ENCODE measurements around the gene SPTLC2.
"Not testable (repeated sequence)": the region's sequence is repeated elsewhere in the genome, so short reads cannot be mapped to it uniquely, and the experiment has no call there.

Gene SPTLC2

GRCh38 chr14:77557391-77557790 is 59.0 kb downstream of the SPTLC2 start:
- no peak for DNase-seq (ENCODE audit: low spot score)
- TF ChIP-seq CTCF (IDR thresholded peaks at IDR 0.05; ENCODE audit: borderline replicate concordance, control extremely low read depth, extremely low read depth, insufficient read depth, missing control alignments), result no peak
- in situ Hi-C loops (cut with MboI; ENCODE audit: low sequenced_read_pairs, unreplicated experiment), result no loop called here

DNA sequence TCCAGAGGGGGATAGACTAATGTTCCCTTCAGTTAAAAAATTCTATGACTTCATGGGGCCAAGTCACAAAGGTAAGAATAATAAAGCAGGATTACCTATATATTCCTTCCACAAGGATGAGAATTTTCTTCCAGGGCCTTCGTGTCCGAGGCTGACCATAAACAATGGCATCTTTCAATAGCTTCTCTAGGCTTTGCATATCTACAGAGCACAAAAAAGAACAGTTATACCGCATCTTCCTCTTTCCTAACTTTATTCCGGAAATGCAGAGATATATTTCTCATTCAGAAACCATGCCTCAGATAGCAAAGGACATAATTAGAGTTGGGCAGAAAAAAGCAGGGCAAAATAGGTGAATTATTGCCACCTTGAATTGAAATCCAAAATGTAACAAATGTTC is 59.5 kb downstream of the SPTLC2 start:
- in situ Hi-C loops (cut with MboI; ENCODE audit: low sequenced_read_pairs, unreplicated experiment), result no loop called here
- no peak for DNase-seq (ENCODE audit: low spot score)
- TF ChIP-seq CTCF (IDR thresholded peaks at IDR 0.05; ENCODE audit: borderline replicate concordance, control extremely low read depth, extremely low read depth, insufficient read depth, missing control alignments), result no peak

GRCh38 chr14:77554816-77555599 is 61.4 kb downstream of the SPTLC2 start:
- no peak for TF ChIP-seq CTCF (IDR thresholded peaks at IDR 0.05; ENCODE audit: borderline replicate concordance, control extremely low read depth, extremely low read depth, insufficient read depth, missing control alignments)
- in situ Hi-C loops (cut with MboI; ENCODE audit: low sequenced_read_pairs, unreplicated experiment), result no loop called here
- DNase-seq (ENCODE audit: low spot score), result no peak

DNA sequence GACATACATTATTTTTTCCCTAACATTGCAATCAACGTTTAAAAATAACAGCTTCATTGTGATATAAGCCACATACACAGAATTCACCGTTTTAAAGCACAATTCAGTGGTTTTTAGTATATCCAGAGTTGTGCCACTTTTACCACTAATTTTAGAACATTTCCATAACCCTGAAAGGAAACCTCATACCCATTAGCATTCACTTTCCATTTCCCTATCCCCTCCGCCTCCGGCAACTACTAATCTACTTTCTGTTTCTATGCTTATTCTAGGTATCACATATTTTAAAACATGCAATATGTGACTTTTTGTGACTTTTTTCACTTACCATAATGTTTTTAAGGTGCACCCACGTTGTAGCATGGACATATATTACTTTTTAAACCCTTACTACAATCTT is 62.2 kb downstream of the SPTLC2 start:
- no peak for DNase-seq (ENCODE audit: low spot score)
- in situ Hi-C loops (cut with MboI; ENCODE audit: low sequenced_read_pairs, unreplicated experiment), result no loop called here
- no peak for TF ChIP-seq CTCF (IDR thresholded peaks at IDR 0.05; ENCODE audit: borderline replicate concordance, control extremely low read depth, extremely low read depth, insufficient read depth, missing control alignments)

DNA sequence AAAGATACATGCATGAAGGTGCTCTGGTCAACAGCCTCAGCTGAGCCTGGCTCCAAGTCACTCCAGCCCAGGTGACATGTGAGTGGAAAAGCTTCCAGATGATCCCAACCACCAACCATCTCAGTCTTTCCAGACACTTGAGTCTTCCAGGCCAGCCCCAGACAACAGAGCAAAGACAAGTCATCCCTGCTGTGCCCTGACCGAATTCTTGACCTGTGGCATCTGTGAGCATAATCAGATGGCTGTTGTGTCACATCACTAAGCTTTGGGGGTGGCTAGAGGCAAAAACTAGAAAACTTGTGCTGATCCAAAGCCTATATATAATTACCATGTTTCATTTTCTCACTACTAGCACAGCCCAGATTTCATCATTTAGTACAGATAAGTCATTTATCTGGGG is 67.0 kb downstream of the SPTLC2 start:
- no peak for TF ChIP-seq CTCF (IDR thresholded peaks at IDR 0.05; ENCODE audit: borderline replicate concordance, control extremely low read depth, extremely low read depth, insufficient read depth, missing control alignments)
- DNase-seq (ENCODE audit: low spot score), result no peak
- in situ Hi-C loops (cut with MboI; ENCODE audit: low sequenced_read_pairs, unreplicated experiment), result no loop called here

DNA sequence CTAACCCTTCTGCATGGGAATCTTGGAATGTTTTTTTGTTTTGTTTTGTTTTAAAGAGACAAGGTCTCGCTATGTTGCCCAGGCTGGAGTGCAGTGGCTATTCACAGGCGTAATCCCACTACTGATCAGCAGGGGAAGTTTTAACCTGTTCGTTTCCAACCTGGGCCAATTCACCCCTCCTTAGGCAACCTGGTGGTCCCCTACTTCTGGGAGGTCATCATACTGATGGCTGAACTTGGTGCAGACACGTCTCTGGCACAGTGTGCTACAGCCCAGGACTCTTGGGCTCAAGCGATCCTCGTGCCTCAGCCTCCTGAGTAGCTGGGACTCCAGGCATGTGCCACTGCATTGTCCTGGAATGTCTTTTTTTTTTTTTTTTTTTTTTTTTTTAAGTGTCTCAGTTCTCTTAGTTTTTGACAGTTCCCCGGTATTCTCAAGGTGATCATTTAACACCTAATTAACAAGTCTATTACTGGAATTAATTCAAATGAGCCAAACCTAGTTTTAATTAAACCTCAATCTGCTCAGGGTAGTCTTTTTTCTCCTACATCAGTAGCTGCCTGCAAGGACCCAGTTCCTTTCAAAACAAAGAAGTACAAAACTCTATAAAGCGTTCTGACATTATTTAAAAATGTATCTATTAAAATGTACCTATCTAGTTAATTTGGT is 68.8 kb downstream of the SPTLC2 start:
- in situ Hi-C loops (cut with MboI; ENCODE audit: low sequenced_read_pairs, unreplicated experiment), result no loop called here
- DNase-seq (ENCODE audit: low spot score), result no peak
- TF ChIP-seq CTCF (IDR thresholded peaks at IDR 0.05; ENCODE audit: borderline replicate concordance, control extremely low read depth, extremely low read depth, insufficient read depth, missing control alignments), result no peak

- in situ Hi-C loops (cut with MboI; ENCODE audit: low sequenced_read_pairs, unreplicated experiment); DNase-seq (ENCODE audit: low spot score): not testable (repeated sequence)
Observed at GRCh38 chr14:77545171-77545570, 71.3 kb downstream of the SPTLC2 start.

All from GM13976 (cell line).